NCI-H748 (cell line): Measurements from ENCODE around the gene NMB.
"Not testable (repeated sequence)": the region's sequence is repeated elsewhere in the genome, so short reads cannot be mapped to it uniquely, and the experiment has no call there.

Source experiments
- DNase-seq: peaks from one replicate; lab custom pipeline; 2025; ENCODE audit not compliant: unreplicated experiment; lab: John Stamatoyannopoulos, UW

Gene NMB

GRCh38 chr15:84656972-84657371, 1.0 kb downstream of the NMB start:
- DNase-seq = no peak

- peak; percentile 82 for DNase-seq
These were observed 3.1 kb downstream of the NMB start for GRCh38 chr15:84654689-84655453.

- peak; percentile 92 for DNase-seq
These were observed 3.9 kb downstream of the NMB start, which contains the start of gene WDR73 for GRCh38 chr15:84653910-84654688. Gene WDR73, minus strand, starts transcription at chr15:84654283. Its CDS starts 9 bp downstream, at chr15:84654274.

- peak; percentile 22 for DNase-seq
These were observed 4.5 kb downstream of the NMB start for GRCh38 chr15:84653584-84653909.

- no peak for DNase-seq
These were observed 8.3 kb downstream of the NMB start for GRCh38 chr15:84649706-84650105.

GRCh38 chr15:84648539-84648938, 9.5 kb downstream of the NMB start:
- DNase-seq = no peak

- no peak for DNase-seq
These were observed 10.3 kb downstream of the NMB start for GRCh38 chr15:84647726-84648125.

GRCh38 chr15:84645997-84646396, 12.0 kb downstream of the NMB start:
- no peak for DNase-seq

GRCh38 chr15:84645496-84645895, 12.5 kb downstream of the NMB start:
- DNase-seq = no peak

GRCh38 chr15:84643838-84644237, 14.2 kb downstream of the NMB start:
- DNase-seq = no peak

- not testable (repeated sequence) for DNase-seq
These were observed 15.4 kb downstream of the NMB start for GRCh38 chr15:84642640-84643039.

GRCh38 chr15:84641871-84642270, 16.1 kb downstream of the NMB start:
- not testable (repeated sequence) for DNase-seq

- DNase-seq = no peak
These were observed 19.9 kb downstream of the NMB start for GRCh38 chr15:84638103-84638502.

GRCh38 chr15:84634228-84634837, 23.7 kb downstream of the NMB start:
- no peak for DNase-seq

GRCh38 chr15:84633311-84634227, 24.4 kb downstream of the NMB start:
- DNase-seq = peak; percentile 66

GRCh38 chr15:84631706-84632272, 26.2 kb downstream of the NMB start:
- DNase-seq = peak; percentile 20

- no peak for DNase-seq
These were observed 29.0 kb downstream of the NMB start for GRCh38 chr15:84629033-84629432.

- no peak for DNase-seq
These were observed 32.9 kb downstream of the NMB start for GRCh38 chr15:84625123-84625522.

- no peak for DNase-seq
These were observed 33.6 kb downstream of the NMB start for GRCh38 chr15:84624359-84624758.

GRCh38 chr15:84621358-84621979, 36.5 kb downstream of the NMB start:
- no peak for DNase-seq
